ENCODE results near the gene TMCO4.
"Not testable (repeated sequence)": the region's sequence is repeated elsewhere in the genome, so short reads cannot be mapped to it uniquely, and the experiment has no call there.

Gene TMCO4

GRCh38 chr1:19799230-19800075 is at the start of gene TMCO4:
Gene TMCO4, minus strand, starts transcription at chr1:19799916. Its CDS starts 19,158 bp downstream, at chr1:19780758.
- DNase-seq (ENCODE audit: low read depth in 3 of 3) = peak; percentile 29 to 40 (median 29)

- DNase-seq (ENCODE audit: low read depth in 3 of 3) = not testable (repeated sequence)
Observed at GRCh38 chr1:19849307-19849706, 49.6 kb upstream of the TMCO4 start.

DNA sequence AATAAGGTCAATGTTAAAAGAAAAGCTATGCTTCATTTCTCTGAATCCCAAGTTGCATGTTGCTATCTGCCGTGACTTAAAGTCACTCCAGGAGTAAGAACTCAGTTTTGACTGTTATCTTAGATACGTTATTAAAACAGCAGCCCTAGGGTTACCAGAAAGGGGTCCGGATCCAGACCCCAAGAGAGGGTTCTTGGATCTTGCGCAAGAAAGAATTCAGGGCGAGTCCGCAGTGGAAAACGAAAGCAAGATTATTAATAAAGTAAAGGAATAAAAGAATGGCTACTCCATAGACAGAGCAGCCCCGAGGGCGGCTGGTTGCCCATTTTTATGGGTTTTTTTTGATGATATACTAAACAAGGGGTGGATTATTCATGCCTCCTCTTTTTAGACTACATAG is 47.6 kb upstream of the TMCO4 start:
- not testable (repeated sequence) for DNase-seq (ENCODE audit: low read depth in 3 of 3)

GRCh38 chr1:19846338-19846737 is 46.6 kb upstream of the TMCO4 start:
- no peak for DNase-seq (ENCODE audit: low read depth in 3 of 3)

DNA sequence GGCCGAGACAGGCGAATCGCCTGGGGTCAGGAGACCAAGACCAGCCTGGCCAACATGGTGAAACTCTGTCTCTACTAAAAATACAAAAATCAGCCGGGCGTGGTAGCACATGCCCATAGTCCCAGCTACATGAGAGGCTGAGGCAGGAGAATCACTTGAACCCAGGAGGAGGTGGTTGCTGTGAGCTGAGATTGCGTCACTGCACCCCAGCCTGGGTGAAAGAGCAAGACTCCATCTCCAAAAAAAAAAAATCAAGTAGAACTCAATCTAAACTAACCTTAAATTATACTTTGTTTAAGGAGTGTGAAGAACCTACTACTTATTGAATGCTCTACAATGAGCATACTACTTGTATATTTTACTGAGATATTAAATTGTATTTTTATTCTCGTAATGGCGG is 45.8 kb upstream of the TMCO4 start:
- no peak for DNase-seq (ENCODE audit: low read depth in 3 of 3)

DNA sequence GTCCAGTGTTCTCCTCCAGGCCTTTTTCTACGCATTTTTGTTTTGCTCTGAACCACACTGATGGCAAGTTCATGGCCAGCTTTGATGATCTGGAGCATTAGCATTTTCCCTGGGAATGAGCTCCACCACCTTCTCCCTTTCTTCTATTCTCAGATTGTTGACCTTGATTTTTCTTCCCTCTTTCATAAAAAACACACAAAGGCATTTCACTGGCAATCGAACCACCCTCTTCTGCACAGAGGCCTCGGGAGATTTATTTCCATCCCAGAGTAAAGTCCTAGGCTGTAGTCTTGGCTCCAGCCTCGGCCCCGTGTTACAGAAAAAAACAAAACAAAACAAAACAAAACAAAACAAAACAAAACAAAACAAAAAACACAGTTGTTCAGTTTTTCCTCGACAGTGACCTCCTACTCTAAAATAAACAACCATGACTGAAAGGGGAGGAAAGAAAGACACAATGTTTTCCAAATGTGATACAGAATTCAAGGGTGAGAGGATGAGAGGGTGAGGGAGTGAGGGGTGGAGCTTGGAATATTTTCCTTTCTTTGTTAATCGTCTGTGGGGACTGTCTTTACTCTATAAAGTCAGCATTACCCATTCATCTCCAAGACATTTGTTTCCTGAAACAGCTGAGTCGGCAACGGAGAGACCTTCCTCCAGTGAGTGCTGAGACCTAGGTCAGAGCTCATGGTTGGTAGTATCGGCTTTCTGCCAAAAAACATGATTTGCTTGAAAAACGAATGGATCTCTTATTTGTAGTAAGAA is 45.2 kb upstream of the TMCO4 start:
- no peak for DNase-seq (ENCODE audit: low read depth in 3 of 3)

DNA sequence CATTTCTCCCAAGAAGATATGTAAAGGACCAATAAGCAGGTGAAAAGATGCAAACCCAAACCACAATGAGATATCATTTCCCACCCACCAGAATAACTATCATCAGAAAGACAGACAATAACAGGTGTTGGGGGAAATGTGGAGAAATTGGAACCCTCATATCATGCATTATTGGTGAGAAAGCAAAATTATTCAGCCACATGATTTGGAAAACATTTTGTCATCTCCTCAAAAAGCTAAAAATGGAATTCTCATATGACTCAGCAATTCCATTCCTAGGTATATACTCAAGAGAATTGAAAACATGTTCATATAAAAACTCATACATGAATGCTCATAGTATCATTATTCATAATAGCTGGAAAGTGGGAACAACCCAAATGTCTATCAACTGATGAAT is 40.5 kb upstream of the TMCO4 start:
- DNase-seq (ENCODE audit: low read depth in 3 of 3) = no peak

DNA sequence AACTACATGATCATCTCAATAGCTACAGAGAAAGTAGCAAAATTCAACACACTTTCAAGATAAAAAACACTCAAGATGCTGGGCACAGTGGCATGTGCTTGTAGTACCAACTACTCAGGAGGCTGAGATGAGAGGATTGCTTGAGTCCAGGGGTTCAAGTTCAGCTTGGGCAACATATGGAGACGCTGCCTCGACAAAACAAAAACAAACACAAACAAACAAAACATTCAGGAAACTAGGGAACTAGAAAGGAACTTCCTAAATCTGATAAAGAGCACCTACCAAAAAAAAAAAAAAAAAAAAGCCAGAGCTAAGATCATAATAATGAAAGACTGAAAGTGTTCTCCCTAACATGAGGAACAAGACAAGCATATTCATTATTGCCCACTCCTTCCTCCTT is 38.1 kb upstream of the TMCO4 start:
- no peak for DNase-seq (ENCODE audit: low read depth in 3 of 3)

DNA sequence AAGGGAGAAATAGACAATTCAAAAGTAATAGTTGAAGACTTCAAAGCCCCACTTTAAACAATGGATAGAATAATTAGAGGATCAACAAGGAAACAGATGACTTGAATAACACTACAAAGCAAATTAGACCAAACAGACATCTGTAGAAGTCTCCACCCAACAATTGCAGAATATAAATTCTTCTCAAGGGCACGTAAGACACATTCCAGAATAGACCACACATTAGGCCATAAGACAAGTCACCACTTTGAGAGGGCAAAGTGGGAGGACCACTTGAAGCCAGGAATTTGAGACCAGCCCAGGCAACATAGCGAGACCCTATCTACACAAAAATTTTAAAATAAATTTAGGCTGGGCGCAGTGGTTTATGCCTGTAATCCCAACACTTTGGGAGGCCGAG is 35.9 kb upstream of the TMCO4 start:
- no peak for DNase-seq (ENCODE audit: low read depth in 3 of 3)

GRCh38 chr1:19831441-19831840 is 31.7 kb upstream of the TMCO4 start:
- no peak for DNase-seq (ENCODE audit: low read depth in 3 of 3)

DNA sequence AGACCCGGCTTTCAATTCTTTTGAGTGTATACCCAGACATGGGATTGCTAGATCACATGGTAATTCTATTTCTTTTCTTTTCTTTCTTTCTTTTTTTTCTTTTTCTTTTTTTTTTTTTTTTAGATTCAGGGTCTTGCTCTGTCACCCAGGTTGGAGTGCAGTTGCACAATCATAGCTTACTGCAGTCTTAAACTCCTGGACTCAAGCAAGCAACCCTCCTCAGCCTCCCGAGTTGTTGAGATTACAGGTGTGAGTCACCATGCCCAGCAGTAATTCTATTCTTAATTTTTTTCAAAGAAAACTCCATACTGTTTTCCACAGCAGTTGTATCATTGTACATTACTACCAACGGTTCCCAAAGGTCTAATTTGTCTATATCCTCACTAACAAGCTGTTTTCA is 28.8 kb upstream of the TMCO4 start:
- DNase-seq (ENCODE audit: low read depth in 3 of 3) = no peak

DNA sequence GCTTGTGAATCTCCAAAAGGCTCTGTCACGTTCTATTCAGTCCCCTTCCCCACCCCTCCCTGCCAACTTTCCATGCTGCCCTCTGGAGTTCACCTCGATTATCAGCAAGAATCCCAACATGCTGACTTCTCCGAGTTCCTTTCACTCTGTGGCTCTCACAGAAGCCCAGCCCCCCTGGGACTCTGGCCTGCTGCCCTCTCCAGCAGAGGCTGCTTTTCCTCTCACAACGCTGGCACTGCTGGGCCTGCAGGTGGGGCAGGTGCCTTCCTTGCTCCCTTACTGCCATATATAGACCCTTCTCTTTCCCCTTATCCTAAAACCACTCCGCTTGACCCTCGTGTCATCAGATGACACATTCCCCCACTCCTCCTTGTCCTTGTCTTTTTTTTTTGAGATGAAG is 25.6 kb upstream of the TMCO4 start:
- no peak for DNase-seq (ENCODE audit: low read depth in 3 of 3)

- DNase-seq (ENCODE audit: low read depth in 3 of 3) = no peak
Observed at GRCh38 chr1:19824541-19824940, 24.8 kb upstream of the TMCO4 start.

DNA sequence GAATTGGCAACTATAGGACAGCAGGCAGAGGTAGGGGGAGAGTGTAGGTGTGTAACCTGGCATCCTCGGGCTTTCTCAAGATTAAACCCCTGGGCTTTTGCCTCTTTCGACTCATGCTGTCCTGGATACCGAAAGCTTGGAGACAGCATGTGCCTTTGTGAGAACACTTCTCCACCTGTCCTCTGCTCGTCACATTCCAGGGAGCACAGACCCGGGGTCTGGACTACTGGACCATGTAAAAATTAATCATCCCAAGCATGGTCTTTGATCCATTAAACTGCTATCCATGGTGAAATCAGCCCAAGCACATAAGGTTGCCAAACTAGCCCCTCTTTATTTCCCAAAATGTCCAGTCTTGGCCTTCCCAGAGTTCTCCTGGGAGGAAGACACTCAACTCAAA is 24.3 kb upstream of the TMCO4 start:
- DNase-seq (ENCODE audit: low read depth in 3 of 3) = no peak

- DNase-seq (ENCODE audit: low read depth in 3 of 3) = no peak
Observed at GRCh38 chr1:19819701-19820100, 20.0 kb upstream of the TMCO4 start.

GRCh38 chr1:19818324-19818723 is 18.6 kb upstream of the TMCO4 start:
- no peak for DNase-seq (ENCODE audit: low read depth in 3 of 3)

DNA sequence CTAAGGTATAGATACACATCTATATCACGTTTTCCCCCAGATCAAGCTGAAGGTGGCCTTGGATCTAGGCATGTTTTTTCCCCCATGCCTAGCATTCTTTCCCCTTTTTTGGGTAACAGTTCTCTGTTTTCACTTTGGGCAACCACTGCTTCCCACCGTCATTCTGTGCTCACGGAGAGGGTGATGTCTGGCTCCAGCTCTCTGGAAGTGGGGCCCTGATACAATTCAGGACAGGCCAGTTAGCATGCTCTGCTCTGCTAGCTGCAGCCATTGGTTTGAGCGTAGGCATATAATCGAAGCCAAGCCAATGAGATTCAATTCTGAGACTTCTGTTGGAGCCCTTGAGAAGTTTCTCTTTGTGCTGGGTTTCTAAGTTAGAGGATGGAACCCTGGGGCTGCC is 17.4 kb upstream of the TMCO4 start:
- DNase-seq (ENCODE audit: low read depth in 3 of 3) = no peak

DNA sequence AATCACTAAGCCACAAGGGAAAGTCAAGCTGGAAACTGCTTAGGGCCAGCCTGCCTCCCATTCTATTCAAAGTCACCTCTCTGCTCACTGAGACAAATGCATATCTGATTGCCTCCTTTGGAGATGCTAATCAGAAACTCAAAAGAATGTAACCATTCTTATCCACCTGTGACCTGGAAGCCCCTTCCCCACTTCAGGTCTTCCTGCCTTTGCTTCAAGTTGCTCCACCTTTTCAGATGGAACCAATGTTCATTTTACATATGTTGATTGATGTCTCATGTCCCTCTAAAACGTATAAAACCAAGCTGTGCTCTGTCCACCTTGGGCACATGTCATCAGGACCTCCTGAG is 17.0 kb upstream of the TMCO4 start:
- not testable (repeated sequence) for DNase-seq (ENCODE audit: low read depth in 3 of 3)

GRCh38 chr1:19815801-19816736 is 16.4 kb upstream of the TMCO4 start:
- no peak for DNase-seq (ENCODE audit: low read depth in 3 of 3)

DNA sequence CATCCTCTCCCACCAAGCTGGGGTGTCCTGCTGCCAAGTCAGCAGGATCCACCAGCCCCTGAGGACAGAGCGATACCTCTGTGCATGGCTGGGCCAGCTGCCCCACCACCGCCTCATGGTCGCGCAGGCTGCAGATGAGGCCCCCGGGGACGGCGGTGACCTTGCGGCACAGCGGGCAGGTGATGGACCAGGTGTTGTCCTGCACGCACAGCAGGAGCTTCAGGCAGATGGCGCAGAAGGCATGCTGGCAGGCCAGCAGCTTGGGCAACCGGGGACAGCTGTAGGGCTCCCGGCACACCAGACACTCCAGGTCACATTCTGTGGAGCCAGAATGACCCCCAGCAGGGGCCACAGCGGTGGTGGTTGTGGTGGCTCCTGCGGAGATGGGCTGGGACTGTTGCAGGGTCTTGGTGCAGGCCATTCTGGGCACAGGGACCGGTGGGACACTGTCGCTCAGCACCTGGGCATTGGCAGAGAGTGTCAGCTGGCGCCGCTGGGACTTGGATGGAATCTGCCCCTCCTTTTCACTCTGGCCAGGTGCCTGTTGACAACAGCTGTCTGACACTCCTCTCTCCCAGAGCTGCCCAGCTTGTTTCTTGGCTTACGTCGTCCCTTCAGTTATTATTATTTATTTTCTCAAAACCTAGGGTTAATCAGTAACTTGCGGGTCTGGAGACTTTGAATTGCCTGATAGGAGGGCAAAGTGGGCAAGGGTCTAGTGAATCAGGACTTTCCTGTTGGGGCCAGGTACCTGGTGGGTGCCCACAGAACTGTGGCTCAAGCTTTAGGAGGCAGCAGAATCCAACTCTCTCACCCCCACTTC is 15.2 kb upstream of the TMCO4 start, which contains the start of gene RNF186:
Gene RNF186 (minus strand): TSS at position 603 of the 823 bp plus-strand sequence. CDS start 182 bp downstream, at position 421.
- no peak for DNase-seq (ENCODE audit: low read depth in 3 of 3)

DNA sequence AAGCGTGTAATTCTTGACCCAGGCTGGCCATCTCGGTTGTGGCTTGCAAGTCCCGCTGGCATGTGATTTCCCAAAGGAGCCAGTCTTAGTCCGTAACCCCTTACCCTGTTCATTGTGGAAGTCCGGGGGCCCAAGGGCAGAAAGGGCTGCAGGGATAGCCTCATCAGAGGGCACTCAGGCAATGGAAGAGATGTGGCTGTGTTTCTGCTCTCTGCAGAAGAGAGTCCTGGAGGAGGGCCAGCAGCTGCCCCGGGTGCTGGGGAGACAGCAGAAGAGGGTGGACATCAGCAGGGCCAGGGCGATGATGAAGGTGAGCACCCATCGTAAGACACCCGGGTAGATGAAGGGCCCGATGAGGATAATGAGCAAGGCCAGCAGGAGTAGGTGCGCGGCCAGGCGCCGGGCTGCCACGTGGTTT is 14.5 kb upstream of the TMCO4 start:
- DNase-seq (ENCODE audit: low read depth in 3 of 3) = no peak

Measured in stimulated activated CD4-positive, alpha-beta T cell treated with anti-CD3 and anti-CD28 coated beads, TNF-alpha, amount 100 ng/mL, for 48 hours (primary cell).